NCI-H2196 (cell line): Measurements from ENCODE around the gene GLI3.

Source experiments
- DNase-seq: peaks from one replicate; lab custom pipeline; 2025; ENCODE audit not compliant: unreplicated experiment; lab: John Stamatoyannopoulos, UW

Gene GLI3

DNA sequence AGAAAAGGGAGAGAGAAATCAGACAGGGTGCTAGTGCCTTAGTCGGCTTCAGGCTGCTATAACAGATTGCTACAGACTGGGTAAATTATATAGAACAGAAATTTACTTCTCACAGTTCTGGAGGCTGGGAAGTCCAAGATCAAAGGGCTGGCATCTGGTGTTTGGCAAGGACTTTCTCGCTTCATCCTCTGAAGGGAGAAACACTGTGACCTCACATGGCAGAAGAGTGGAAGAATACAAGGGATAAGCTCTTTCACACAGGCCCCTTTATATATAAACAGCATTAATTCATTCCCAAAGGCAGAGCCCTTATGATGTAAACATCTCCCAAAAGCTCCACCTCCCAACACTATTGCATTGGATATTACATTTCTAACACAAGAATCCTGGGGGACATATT is 298.6 kb downstream of the GLI3 start:
- no peak for DNase-seq

DNA sequence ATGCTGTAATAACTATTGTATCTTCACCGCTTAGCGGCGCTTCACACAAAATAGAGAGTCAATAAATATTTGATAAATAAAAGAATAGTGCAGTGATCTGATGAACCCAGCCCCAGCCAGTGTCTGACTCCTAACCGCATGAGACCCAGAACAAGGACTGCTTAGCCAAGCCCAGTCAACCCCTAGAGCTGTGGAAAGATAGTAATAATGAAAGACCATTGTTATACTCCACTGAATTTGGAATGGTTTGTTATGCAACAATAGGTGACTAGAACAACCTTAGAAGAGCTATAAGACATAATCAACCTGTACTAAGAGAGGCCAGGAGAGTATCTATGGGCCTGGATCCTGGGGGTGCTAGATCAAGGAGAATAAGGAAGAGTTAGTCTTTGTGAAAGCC is 303.6 kb downstream of the GLI3 start:
- no peak for DNase-seq

DNA sequence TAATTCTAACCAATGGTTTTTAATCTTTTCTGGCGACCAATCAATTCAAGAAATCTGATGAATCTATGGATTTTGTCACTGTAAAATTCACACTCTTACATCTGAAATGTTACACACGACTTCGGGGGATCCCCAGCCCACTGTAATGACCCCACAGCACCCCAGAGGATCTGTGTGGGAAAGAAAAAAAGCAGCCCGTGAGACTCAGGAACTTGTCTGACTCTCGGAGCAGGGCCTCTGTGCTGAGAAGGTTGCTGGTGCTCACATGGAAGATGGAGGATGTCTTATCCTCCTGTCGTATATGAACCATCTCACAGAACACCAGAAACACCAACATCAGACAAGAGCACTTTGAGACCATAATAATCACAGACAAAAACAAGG is 305.8 kb downstream of the GLI3 start:
- no peak for DNase-seq

DNA sequence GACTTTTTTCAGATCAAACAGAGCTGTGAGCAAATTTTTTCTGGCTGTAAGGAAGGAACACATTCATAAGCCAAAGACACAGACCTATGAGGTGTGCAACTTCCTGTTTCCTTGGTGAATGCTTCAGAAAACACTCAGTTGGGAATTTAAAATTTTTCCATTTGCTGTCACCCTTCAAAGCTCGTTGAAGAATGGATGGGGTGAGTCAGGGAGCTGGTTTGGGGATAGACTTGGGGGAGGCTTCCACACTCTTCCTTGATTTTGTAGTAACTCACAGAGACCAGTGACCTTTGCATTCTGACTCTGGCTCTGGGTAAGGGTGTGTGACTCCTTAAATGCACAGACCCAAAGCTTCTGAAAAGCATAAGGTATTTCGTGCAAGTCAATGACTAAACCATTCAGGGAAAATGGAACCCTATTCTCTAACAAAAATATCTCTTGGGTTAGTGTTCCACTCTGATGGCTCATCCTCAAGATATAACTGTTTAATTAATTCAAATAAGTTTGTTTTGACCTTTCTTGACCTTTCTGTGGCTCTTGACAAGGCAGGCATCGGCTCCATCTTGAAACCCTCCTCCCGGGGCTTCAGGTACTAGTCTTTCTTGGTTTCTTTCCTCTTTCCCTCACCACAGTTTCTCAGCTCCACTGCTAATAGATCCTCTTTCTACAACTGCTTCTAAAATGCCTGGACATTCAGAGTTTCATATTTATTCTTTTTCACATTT is 306.3 kb downstream of the GLI3 start:
- no peak for DNase-seq

DNA sequence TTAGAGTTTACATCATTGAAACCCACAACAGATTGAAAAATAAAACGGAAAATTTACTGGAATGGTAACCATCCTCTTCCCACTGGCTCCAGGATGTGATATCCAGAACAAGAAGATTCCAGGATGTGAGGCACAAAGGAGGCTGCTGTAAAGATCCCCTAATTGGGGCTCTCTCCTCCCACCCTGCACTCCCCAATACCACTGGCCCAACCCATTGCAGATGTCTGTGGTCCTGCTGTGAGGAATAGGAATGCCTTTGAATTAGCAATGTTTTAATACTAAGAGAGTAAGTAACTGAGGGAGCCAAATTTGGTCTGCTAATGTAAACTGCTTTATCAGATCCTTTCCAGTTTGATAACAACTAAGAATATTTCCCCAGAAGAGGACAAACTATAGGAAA is 308.2 kb downstream of the GLI3 start:
- DNase-seq, result no peak

DNA sequence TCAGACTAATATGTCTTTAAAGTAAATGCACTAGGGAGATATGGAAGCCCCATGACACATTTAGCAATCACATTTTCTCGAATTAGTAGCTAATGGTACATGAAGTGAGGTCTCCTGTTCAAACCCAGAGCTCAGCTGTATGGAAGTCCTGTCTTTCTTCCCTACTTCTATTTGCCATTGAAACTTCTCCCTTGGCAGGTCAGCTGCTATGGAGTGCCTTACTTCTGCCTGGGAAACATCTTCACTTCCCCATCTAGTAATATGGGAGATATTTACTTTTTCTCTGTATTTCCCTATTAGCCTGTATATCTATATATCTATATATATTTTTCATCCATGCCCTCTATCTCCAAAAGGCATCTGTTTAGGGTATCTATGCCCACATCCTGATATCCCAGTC is 308.8 kb downstream of the GLI3 start:
- no peak for DNase-seq

DNA sequence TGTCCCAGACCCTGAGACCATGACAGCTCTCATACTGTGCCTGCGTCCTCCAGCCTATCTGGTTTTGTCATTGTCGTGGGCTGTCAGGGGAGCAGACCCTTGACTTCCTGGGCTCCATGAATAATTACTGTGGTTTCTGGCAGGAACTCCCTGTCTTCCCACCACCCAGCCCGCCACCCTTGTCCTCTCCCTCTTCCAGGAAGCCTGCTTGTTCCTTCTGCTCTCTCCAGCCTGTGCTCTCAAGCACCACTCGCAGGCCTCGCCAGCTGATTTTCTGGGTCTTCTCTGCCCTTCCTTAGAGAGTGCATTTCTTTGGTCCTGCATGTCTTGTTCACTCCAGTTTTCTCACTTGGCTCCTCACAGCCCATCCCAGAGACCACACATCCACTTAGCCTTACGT is 309.6 kb downstream of the GLI3 start:
- DNase-seq, result no peak

DNA sequence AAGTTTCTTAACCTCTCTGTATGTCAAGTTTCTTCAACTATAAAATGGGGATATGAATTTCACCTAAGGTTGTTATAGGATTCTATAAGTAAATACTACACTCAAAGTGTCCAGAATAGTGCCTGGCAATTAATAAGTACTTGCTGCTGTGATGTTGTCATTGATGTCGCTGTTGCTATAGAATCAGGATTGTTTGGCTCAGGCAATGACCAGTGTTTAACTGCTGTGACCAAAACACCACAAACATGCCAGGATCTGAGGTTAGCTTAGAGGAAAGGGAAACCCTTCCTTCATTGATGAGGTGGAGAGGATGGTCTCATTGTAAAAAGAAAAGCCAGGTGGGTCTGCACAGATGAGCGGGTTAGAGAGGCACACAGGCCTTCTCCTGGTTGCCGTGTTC is 311.1 kb downstream of the GLI3 start:
- DNase-seq, result no peak

DNA sequence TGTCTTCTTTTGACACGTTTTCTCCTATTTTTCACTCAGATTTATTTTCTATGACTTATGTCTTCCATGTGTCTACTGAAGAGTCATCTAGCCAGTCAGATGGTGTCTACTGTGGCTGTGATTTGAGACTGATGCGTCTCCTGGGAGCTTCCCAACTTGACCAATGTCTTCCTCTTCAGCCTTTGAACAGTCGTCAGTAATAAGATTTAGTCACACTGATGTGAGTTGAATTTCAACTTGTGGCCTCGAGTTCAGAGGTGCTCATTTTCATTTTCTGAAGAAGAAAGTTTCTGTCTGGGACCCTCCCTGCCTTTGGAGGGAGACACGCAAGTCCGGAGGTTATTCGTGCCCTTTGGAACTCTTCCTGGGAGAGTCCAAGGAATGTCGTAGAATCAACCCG is 312.2 kb downstream of the GLI3 start:
- no peak for DNase-seq

DNA sequence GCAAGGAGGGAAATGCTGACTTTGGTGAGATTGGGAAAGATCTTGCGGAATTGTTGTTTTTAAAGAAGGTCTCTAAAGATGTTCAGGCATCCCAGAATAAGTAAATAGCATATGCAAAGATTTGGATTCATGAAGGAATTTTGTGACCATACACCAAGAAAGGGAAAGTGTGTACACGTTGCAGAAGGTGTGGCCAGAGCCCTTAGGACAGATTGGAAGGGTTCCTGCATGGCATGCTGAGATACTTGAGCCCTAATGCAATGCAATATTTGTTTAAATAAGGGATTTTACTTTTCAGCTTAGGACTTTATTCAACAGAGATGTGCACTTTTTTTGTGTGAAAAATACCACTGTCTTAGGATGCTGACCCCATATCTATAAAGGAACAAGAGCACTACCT is 314.6 kb downstream of the GLI3 start:
- DNase-seq, result no peak

DNA sequence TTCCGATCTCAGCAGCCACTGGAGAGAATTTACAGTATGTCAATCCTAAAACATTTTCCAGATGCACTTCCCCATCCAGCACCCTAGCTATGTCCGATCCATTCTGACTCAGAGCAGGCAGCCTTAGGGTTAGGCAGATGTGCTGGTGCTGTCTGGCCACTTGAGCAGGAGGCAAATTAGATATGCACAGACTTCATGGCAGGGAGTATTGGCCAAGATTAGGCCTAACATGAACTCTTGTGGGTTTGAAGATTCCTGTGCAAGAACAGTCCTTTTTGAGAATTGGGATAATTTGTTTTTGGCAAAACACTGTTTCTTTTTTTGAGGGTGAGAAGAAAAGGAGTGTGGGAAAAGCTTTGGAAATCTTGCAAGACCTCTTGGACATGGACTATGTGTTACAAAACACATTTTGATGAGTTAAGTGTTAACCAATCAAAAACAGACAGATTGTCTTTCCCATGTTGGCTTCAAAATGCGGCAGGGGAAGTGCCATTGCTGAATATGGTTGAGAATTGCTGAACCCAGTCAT is 315.5 kb downstream of the GLI3 start:
- DNase-seq, result no peak

DNA sequence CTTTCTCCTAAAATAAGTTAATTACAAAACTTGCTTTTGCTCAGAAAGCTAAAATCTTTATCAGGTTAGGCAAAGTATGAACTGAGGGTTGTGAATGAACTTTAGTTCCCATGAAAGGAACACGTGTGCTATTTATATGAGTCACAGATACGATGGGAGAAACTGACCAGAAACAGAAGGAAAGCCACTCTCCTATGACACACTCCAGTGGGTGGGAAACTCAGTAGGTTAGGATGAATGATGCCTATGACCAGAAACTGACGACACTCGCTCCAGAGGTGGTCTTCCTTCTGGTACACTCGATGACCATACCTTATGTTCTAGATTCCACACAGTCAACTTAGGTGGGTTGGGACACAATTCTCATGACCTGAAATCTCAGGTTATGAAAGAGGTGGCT is 318.4 kb downstream of the GLI3 start:
- no peak for DNase-seq

DNA sequence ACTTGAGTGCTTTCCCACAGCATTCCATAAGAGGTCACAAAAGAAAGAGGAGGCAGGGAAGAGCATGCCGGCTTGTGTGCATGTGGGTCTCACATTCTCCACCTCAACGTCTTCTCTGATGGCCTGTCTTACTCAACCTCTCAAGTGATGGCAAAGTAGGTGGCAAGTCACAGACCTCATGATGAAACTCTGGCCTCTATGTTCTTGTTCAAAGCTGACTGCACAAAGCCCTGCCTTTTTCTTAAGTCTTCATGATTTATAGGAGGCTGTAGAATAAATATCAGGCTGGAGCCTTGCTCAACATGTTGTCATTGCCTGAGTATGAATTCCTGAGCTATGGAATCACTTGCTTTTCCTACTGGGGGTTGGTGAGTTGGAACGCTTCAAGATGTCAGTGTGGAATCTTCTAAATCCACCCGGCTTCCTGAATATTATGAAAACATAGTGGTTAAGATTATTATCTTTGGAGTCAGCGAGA is 320.5 kb downstream of the GLI3 start:
- DNase-seq, result no peak

DNA sequence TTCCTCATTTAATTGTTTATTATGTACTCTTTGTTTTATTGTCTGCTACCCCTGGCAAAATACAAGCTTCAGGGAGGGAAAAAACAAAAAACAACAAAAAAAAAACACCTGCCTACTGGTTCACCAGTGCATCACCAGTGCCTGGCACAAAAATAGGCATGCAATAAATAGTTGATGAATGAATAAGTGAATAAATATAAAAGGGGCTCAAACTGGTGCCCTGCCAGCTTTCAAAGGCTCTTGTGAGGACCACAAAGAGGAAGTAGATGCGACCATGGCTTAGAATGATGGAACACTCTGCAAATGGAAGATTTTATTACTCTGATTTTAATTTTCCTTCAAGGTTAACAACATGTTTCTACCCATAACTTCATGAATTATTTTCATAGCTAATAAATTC is 321.1 kb downstream of the GLI3 start:
- no peak for DNase-seq

DNA sequence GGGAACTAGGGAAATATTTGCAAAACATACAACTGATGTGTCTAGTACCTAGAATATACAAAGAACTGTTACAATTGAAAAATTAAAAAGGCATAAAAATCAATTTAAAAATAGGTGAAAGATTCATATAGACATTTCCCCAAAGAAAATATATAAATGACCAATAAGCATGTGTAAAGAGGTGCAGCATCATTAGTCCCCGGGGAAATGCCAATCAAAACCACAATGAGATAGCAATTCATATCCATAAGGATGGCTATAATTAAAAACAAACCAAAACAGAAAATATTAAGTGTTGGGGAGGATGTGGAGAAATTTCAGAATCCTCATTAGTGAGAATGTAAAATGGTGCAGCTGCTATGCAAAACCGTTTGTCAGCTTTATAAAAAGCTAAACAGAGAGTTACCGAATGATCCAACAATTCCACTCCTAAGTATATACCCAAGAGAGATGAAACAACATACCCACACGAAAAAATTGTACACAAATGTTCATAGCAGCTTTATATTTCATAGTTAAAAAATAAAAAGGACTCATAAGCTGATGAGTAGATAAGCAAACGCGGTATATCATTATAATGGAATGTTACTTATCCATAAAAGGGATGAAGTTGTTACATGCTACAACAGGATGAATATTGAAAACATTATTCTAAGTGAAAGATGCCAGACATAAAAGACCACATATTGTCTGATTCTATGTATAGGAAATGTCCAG is 324.0 kb downstream of the GLI3 start:
- no peak for DNase-seq

DNA sequence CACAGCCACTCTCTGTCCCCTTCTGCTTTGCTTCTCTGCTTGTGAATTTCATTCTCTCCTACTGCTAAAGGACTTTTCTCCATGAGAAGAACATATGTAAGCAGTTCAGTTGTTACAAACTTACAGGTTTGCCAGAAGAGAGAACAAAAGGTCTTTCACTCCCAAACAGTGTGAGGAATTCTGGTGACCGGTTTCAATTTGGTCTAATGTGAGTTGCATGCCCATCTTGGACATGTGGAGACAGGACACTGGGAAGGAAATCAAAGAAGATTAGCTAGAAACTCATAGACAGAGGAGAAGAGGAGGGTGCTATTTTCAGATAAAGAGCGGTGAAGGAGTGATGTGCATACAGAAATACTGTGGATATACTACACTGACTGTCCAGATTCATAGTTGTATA is 324.6 kb downstream of the GLI3 start:
- no peak for DNase-seq

DNA sequence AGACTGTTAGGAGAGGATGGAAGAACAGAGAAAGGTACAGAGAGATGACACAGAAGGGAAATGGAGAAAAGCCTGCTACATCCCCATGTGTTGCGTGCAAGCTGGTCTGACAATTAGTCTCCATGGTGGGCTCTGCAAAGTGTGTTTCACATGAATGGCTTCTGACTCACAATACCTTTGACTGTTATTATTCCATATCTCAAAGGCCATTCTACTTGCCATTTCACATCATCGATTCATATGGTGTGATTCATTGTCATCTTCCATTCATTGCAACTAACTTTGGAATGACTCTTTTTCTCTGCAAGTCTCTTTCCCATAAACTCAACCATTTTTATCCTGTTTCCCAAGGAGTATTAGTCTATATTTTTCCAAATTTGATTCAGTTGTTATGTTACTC is 325.2 kb downstream of the GLI3 start:
- no peak for DNase-seq
